ENCODE results near the gene ZC3H6. TPM values are rescaled to one million over a fixed set of nuclear protein-coding genes. Genes with fewer than 3 reads are reported as not detected.
A peak's percentile ranks its signal among the peaks of the same experiment; 100 is the strongest.

The ZC3H6 gene, protein sequence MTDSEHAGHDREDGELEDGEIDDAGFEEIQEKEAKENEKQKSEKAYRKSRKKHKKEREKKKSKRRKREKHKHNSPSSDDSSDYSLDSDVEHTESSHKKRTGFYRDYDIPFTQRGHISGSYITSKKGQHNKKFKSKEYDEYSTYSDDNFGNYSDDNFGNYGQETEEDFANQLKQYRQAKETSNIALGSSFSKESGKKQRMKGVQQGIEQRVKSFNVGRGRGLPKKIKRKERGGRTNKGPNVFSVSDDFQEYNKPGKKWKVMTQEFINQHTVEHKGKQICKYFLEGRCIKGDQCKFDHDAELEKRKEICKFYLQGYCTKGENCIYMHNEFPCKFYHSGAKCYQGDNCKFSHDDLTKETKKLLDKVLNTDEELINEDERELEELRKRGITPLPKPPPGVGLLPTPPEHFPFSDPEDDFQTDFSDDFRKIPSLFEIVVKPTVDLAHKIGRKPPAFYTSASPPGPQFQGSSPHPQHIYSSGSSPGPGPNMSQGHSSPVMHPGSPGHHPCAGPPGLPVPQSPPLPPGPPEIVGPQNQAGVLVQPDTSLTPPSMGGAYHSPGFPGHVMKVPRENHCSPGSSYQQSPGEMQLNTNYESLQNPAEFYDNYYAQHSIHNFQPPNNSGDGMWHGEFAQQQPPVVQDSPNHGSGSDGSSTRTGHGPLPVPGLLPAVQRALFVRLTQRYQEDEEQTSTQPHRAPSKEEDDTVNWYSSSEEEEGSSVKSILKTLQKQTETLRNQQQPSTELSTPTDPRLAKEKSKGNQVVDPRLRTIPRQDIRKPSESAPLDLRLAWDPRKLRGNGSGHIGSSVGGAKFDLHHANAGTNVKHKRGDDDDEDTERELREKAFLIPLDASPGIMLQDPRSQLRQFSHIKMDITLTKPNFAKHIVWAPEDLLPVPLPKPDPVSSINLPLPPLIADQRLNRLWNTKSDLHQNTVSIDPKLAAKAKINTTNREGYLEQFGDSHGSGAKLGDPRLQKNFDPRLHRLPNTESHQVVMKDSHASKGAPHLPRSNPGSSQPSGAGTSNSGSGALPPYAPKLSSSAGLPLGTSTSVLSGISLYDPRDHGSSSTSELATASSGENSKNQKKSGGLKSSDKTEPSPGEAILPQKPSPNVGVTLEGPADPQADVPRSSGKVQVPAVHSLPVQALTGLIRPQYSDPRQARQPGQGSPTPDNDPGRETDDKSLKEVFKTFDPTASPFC
- 1 to 10 TPM; 8.2 to 9.7 (median 8.8) TPM for polyA plus RNA-seq (ENCODE audit: insufficient read length in 4 of 4)

DNA sequence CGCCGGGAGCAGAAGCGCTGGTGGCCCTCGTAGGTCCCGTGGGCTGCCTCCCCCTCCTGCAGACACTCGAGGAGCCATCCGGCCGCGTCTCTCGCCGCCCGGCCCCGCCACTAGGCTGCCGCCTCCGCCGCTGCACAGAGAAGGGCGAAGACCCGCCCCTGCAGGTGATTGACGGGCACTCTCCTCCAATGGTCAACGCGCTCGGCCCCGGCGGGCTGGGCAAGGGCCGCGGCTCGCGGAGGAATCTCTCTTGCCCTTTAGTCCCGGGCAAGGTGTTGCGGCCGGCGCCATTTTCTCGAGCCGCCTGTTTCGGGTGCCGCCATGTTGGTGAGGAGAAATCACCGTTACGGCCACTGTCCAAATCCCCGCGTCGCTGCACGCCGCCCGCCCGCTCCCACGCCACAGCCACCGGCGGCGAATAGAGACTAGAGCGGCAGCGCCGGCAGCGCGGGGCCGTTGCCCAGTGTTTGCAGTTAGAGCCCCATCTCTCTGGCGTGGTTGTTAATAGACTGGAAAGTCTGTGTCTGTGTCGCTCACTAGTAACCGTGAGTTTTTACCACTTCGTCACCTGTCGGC is at the start of gene ZC3H6:
Gene ZC3H6, plus strand, starts transcription at position 287 of the 576 bp plus-strand sequence. CDS start 398 bp downstream, outside the sequence.
- DNase-seq (ENCODE audit: low read depth in 4 of 4, low spot score in 3 of 4): peak; percentile 96 to 97 (median 96)

GRCh38 chr2:112229348-112229747 is 46.0 kb upstream of the ZC3H6 start:
- DNase-seq (ENCODE audit: low read depth in 4 of 4, low spot score in 3 of 4): no peak

DNA sequence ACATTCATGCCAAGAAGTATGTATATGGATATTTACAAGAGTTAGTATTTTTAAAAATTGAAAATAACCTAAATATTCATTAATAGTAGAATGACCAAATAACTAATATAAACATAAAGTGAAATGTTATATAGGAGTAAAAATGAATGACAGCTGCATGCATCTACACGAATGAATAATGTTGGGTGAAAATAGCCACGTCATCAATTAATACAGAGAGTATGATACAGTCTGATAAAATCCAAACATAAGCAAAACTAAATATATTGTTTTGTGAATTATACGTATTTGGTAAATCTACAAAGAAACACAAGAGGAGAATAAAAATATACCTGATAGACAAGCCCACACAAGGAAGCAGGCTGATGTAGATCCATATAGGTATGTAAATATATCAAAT is 45.0 kb upstream of the ZC3H6 start:
- no peak for DNase-seq (ENCODE audit: low read depth in 4 of 4, low spot score in 3 of 4)

DNA sequence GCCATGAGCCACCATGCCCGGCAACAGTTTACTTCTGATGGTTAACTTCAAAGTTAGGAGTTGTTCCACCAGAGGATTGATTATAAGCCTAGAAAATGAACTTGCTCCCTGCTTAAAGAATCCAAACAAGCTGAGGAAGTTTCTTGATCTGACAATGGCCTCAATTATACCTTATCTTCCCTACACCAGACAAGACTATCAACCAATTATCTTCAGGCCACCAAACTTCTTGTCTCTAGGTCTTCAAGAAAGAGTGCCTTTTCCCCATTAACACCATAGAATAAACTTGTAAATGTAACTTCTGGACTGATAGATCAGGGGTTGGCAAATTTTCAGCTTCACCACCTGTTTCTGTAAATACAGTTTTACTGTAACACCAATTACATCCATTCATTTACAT is 35.5 kb upstream of the ZC3H6 start:
- no peak for DNase-seq (ENCODE audit: low read depth in 4 of 4, low spot score in 3 of 4)

GRCh38 chr2:112242384-112242783 is 33.0 kb upstream of the ZC3H6 start:
- DNase-seq (ENCODE audit: low read depth in 4 of 4, low spot score in 3 of 4): no peak

GRCh38 chr2:112243233-112243632 is 32.2 kb upstream of the ZC3H6 start:
- DNase-seq (ENCODE audit: low read depth in 4 of 4, low spot score in 3 of 4): no peak

- DNase-seq (ENCODE audit: low read depth in 4 of 4, low spot score in 3 of 4): no peak
Measured at GRCh38 chr2:112244854-112245253, 30.5 kb upstream of the ZC3H6 start.

DNA sequence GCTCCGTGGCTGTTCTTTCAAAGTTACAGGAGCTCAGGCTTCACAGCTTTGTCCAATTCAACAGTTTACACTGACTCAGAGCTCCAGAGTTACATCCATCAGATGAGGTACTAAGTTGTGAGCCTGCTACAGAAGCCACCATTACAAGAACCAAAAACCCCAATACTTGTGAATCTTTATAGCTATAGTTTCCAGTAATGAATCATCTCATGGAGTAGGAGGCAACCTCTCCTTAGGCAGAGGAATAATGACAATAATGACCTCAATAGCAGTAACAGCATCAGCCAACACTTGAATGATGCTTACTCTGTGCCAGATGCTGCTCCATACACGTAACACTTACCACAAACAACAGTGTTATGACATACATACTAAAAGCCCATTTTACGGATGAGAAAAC is 24.1 kb upstream of the ZC3H6 start:
- no peak for DNase-seq (ENCODE audit: low read depth in 4 of 4, low spot score in 3 of 4)

- no peak for DNase-seq (ENCODE audit: low read depth in 4 of 4, low spot score in 3 of 4)
Measured at GRCh38 chr2:112253261-112253815, 22.1 kb upstream of the ZC3H6 start.

GRCh38 chr2:112254466-112255240 is 20.7 kb upstream of the ZC3H6 start, which contains the start of gene ZC3H8:
Gene ZC3H8 (minus strand): TSS chr2:112255042. CDS start chr2:112254981, 61 bp downstream.
- DNase-seq (ENCODE audit: low read depth in 4 of 4, low spot score in 3 of 4): peak; percentile 79 to 86 (median 80)

DNA sequence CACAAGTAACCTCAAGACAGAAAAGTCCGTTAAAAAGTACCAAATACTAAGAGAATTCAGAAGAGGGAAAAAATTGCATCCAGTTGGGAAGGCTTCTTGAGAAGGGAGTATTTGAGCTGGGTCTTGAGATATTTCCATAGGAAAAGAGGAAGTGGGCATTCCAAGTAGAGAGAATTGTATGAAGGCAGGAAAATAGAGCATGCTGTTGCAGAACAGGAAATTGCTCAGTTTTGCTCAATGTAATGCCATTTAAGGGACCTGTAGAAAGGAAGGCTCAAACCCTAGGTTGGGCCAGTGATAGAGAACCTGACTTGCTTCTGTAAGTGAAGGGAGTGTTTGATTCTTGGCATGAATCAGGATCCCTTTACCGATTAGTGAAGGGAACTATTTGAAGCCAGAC is 19.5 kb upstream of the ZC3H6 start:
- DNase-seq (ENCODE audit: low read depth in 4 of 4, low spot score in 3 of 4): no peak

DNA sequence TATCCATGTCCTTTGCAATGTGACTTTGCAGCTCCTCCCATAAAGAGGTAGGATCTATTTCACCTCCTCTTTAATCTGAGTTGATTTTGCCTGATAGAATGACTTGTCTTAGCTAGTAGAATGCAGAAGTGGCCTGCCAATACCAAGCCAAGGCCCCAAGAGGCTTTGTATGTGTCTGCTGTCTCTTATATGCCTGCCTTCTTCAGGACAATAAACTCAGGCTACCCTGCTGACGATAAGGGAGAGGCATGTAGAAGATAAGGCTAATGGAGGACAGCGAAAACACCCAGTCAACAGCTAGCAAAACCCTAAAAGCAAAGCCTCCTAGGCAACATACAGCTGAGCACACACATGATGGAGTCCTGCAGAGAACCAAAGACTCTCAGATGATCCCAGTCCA is 18.7 kb upstream of the ZC3H6 start:
- no peak for DNase-seq (ENCODE audit: low read depth in 4 of 4, low spot score in 3 of 4)

DNA sequence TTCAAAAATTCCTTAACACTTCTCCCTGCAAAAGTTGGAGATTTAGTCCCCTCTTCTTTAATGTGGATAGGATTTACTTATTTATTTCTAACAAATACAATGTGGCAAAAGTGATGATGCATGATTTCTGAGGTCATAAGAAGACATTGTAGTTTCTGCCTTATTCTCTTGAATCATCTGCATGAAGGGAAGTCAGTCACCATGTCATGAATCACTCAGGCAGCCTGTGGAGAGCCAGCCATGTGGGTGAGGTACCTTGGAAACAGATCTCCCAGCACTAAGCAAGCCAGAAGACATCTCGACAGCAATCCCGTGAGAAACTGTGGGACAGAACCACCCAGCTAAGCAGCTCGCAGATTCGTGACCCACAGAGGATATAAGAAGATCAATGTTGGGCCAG is 17.8 kb upstream of the ZC3H6 start:
- no peak for DNase-seq (ENCODE audit: low read depth in 4 of 4, low spot score in 3 of 4)

DNA sequence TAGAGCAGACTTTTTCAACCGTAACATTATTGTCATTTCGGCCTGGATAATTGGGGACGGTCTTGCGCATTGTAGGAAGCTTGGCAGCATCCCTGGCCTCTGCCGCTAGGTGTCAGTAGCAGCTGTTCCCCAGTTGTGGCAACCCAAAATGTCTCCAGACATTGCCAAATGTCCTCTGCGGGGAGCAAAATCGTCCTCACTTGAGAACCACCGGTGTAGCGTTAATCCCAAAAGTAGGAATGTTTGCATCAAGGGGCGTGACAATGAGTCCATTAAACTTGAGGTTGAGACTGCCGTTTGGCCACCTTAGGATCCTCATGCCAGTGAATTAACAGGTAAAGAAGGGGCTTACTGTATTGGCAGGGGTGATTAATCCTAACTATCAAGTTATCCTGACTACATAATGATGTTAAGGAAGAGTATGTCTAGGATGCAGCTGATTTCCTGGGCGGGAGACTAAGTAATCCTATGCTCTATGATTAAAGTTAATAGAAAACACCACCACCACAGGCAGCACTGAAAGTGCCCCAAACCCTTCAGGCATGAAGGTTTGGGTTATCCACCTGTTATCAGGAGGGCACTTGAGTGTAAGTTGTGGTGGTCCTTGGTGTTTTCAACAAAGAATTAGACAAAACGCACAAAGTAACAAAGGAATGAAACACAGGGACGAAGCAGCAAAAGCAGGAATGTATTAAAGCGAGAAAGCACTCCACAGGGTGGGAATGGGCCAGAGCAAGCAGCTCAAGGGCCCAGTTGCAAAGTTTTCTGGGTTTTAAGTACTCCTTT is 15.7 kb upstream of the ZC3H6 start:
- DNase-seq (ENCODE audit: low read depth in 4 of 4, low spot score in 3 of 4): peak in 2 of 4 donors; percentile 52 to 60

DNA sequence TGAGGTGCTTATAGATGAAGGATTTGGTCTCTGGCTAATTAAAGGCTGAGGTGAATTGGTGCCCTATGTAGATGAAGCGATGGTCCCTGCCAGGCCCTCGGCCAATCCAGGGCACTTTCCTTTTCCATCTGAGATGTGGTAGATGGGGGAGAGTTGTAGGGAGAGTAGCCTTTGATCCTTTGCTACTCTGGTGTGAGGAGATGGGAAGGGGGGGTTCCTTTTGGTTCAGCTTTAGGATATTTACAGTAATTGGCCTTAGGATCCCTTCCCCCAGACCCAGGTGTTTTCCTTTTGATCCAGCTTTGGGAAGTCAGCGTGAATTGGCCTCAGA is 15.1 kb upstream of the ZC3H6 start:
- DNase-seq (ENCODE audit: low read depth in 4 of 4, low spot score in 3 of 4): no peak

DNA sequence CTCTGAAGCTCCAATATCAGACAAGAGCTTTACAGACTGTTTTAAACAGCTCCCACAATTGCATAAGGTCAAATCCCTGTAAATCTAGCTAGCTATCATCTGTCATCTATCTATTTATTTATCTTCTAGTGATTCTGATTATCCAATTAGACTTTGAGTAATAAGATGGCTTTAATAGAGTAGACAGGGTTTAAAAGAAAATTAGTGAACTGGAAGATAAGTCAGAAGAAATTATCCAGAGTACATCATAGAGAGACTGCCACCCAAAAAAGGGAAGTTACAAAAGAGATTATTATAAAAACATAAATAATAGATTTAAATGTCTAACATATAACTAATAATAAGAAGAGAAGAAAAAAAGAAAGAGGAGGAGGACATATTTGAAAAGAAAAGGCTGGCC is 12.5 kb upstream of the ZC3H6 start:
- no peak for DNase-seq (ENCODE audit: low read depth in 4 of 4, low spot score in 3 of 4)

- DNase-seq (ENCODE audit: low read depth in 4 of 4, low spot score in 3 of 4): no peak
Measured at GRCh38 chr2:112268547-112268946, 6.8 kb upstream of the ZC3H6 start.

GRCh38 chr2:112272669-112273068 is 2.7 kb upstream of the ZC3H6 start:
- no peak for DNase-seq (ENCODE audit: low read depth in 4 of 4, low spot score in 3 of 4)

GRCh38 chr2:112273349-112273748 is 2.0 kb upstream of the ZC3H6 start:
- DNase-seq (ENCODE audit: low read depth in 4 of 4, low spot score in 3 of 4): no peak
